GM23248 (cell line): ENCODE measurements around the gene LURAP1L. TPM values are rescaled to one million over a fixed set of nuclear protein-coding genes. Genes with fewer than 3 reads are reported as not detected.
A peak's percentile ranks its signal among the peaks of the same experiment; 100 is the strongest.

Experiments
- DNase-seq: peaks from one replicate; pipeline ENCODE4 v3.0.0-alpha.2; 2015
- H2AFZ ChIP-seq: fragments of 200-600 bp; sonication (generic); 2 replicates; pipeline ENCODE4 v1.6.1; 2016; ENCODE audit warnings: antibody characterized with exemption
- H3F3A ChIP-seq: fragments of 200-600 bp; sonication (generic); 2 replicates; pipeline ENCODE4 v1.6.1; 2016; ENCODE audit warnings: mild to moderate bottlenecking, antibody characterized with exemption, mixed run types; ENCODE audit not compliant: insufficient read depth
- H3K27ac ChIP-seq: fragments of 200-600 bp; sonication (generic); 2 replicates; pipeline ENCODE4 v1.5.1; 2016; ENCODE audit warnings: mild to moderate bottlenecking
- H3K27me3 ChIP-seq: fragments of 200-600 bp; sonication (generic); replicated peaks from 2 replicates; pipeline ENCODE4 v1.6.1; 2016; ENCODE audit warnings: mild to moderate bottlenecking; ENCODE audit not compliant: insufficient read depth
- H3K36me3 ChIP-seq: fragments of 200-600 bp; sonication (generic); 2 replicates; pipeline ENCODE4 v1.6.1; 2016; ENCODE audit warnings: low read depth, mild to moderate bottlenecking
- H3K4me1 ChIP-seq: fragments of 200-600 bp; sonication (generic); 2 replicates; pipeline ENCODE4 v1.6.1; 2016; ENCODE audit warnings: mild to moderate bottlenecking; ENCODE audit not compliant: insufficient read depth
- H3K4me2 ChIP-seq: fragments of 200-600 bp; sonication (generic); one replicate; pipeline ENCODE4 v1.6.1; 2016; ENCODE audit warnings: mild to moderate bottlenecking; ENCODE audit not compliant: unreplicated experiment
- H3K4me3 ChIP-seq: fragments of 200-600 bp; sonication (generic); 2 replicates; pipeline ENCODE4 v1.5.1; 2016; ENCODE audit warnings: mild to moderate bottlenecking
- H3K79me2 ChIP-seq: fragments of 200-600 bp; sonication (generic); 2 replicates; pipeline ENCODE4 v1.6.1; 2016; ENCODE audit warnings: mild to moderate bottlenecking; ENCODE audit not compliant: insufficient read depth
- H3K9ac ChIP-seq: fragments of 200-600 bp; sonication (generic); 2 replicates; pipeline ENCODE4 v1.6.1; 2016; ENCODE audit warnings: mild to moderate bottlenecking
- H3K9me2 ChIP-seq: fragments of 200-600 bp; sonication (generic); 2 replicates; pipeline ENCODE4 v1.6.1; 2016; ENCODE audit warnings: mixed run types, mild to moderate bottlenecking, moderate library complexity; ENCODE audit not compliant: insufficient read depth
- H3K9me3 ChIP-seq: fragments of 200-600 bp; sonication (generic); one replicate; pipeline ENCODE4 v1.6.1; 2017; ENCODE audit warnings: low read depth
- H4K20me1 ChIP-seq: fragments of 200-600 bp; sonication (generic); 2 replicates; pipeline ENCODE4 v1.6.0; 2016; ENCODE audit not compliant: insufficient read depth
- EZH2 ChIP-seq: fragments of 200-600 bp; sonication (generic); IDR thresholded peaks from 2 replicates; pipeline ENCODE4 v1.6.1; 2018; ENCODE audit warnings: antibody characterized with exemption, mild to moderate bottlenecking; ENCODE audit not compliant: insufficient read depth, poor library complexity, severe bottlenecking
- EZH2phosphoT487 ChIP-seq: fragments of 200-600 bp; sonication (generic); IDR thresholded peaks from 2 replicates; pipeline ENCODE4 v1.6.1; 2018; ENCODE audit warnings: antibody characterized with exemption, moderate library complexity, mild to moderate bottlenecking, low read depth; ENCODE audit not compliant: insufficient read depth
- WGBS, 2 experiments: methylation state at CpG; one replicate each; pipeline ENCODE4 v1.1.6; 2015 to 2017; ENCODE audit warnings: low lambda C conversion rate in 2 of 2, low coverage in 1 of 2; ENCODE audit errors: missing lambda C conversion rate in 2 of 2; 5-methylcytosine and 5-hydroxymethylcytosine counted together
- in situ Hi-C: fragments of 300-500 bp; cut with MboI; formaldehyde crosslinking; loops from 2 replicates; pipeline ENCODE4 v1.15.0; 2020
- polyA plus RNA-seq: library from polyadenylated mRNA; unstranded; fragments of >200 nt; fragmentation: Nextera tagmentation; extraction: Ambion mirVana; gene quantifications from 2 replicates; pipeline ENCODE4 v1.2.1, GENCODE V29; 2016
- total RNA-seq: library from RNA; depleted of rRNA; stranded (reverse); fragments of >200 nt; shearing (Covaris generic); gene quantifications from 2 replicates; pipeline ENCODE4 v1.2.3, GENCODE V29; 2014

LURAP1L gene
- total and polyA plus RNA-seq, 2 experiments from 2014 or later: 16.2 to 26.8 TPM

DNA sequence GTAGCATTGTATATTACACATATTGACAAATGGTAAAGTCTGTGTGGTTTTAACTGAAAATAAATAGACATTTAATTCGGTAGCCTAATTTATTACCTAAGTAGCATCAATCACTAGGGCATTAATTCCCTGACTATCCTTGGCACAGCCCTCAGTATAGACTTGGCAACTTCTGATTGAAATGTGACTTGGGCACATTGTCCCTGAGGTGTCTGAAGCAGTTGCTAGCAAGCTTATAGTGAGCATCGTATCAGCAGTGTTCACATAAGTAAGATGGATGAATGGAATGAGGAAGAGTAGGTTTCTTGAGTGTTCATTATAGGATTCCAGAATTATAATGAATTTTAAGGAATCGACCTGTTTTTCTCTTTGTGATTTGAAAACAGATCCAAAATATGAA, 16.1 kb downstream of the LURAP1L start:
- H3K9me3 ChIP-seq: no peaks in the 10 kb centered on the region
- H3K9ac ChIP-seq: no peak overlapping the region
- peaks cover 25% of the 10 kb centered on the region; the same call in 1 of the 2 replicates for H3F3A ChIP-seq
- no peaks in the 10 kb centered on the region for H4K20me1 ChIP-seq
- H2AFZ ChIP-seq: no peak overlapping the region
- no peaks in the 10 kb centered on the region; the same call in 1 of the 2 replicates for H3K9me2 ChIP-seq
- WGBS, 2 experiments: 92 to 95% methylated on average over 3 of the region's 3 CpGs
- H3K27me3 ChIP-seq: no peaks in the 10 kb centered on the region
- TF ChIP-seq EZH2: no peak
- TF ChIP-seq EZH2phosphoT487: no peak
- peaks cover 40% of the 10 kb centered on the region for H3K4me1 ChIP-seq
- no peak overlapping the region for H3K4me2 ChIP-seq
- 0 out of 2 replicates have a peak overlapping the region, but pooled peaks have one; percentile 27 for H3K27ac ChIP-seq
- no peak for DNase-seq
- peaks cover 98% of the 10 kb centered on the region for H3K79me2 ChIP-seq
- in situ Hi-C loops: no loop called here
- H3K4me3 ChIP-seq: no peak overlapping the region
- 0 out of 2 replicates have a peak, but pooled peaks cover 12% of the 10 kb centered on the region for H3K36me3 ChIP-seq

DNA sequence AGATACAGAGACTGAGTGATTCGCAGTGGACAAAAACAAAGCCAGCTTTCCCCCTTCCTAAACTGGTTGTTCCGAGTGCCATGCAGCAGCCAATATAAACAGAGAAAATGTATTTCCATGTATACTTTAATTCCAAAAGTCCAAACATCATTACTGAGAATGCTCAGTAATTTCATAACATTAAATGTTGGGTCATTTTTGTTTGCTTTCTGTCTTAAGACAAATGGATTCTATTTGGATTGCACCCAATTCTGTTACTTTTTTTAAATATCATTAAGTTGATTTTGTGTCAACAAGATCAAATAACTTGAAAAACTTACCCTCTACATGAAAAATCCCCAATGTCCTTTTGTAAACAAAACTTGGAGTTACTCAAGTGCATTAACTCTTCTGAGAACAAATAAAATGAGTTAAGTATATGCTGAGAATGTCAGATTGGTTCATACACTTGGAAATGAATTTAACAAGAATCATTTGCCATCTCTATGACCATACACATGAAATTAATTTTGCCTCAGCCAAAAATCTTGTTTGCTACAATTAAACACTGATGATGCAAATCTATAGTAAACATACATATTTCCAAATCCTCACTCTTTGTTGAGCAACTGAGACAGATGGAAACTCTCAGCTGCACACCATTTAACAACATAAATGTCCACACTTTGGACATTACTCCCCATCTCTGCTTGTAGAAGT, 19.4 kb downstream of the LURAP1L start:
- H3K4me1 ChIP-seq: peaks cover 47% of the 10 kb centered on the region
- TF ChIP-seq EZH2: no peak
- TF ChIP-seq EZH2phosphoT487: no peak
- no peaks in the 10 kb centered on the region for H3K27me3 ChIP-seq
- WGBS, 2 experiments: 58 to 61% methylated on average over 2 of the region's 2 CpGs
- no peaks in the 10 kb centered on the region for H4K20me1 ChIP-seq
- peak overlapping the region; percentile 11 for H3K4me2 ChIP-seq
- no peak overlapping the region for H2AFZ ChIP-seq
- no peak overlapping the region for H3K27ac ChIP-seq
- H3K36me3 ChIP-seq: 0 out of 2 replicates have a peak, but pooled peaks cover 12% of the 10 kb centered on the region
- no peak overlapping the region for H3K4me3 ChIP-seq
- H3F3A ChIP-seq: peaks cover 31% of the 10 kb centered on the region; the same call in 1 of the 2 replicates
- no peak overlapping the region for H3K9ac ChIP-seq
- H3K9me2 ChIP-seq: no peaks in the 10 kb centered on the region
- peaks cover 97% of the 10 kb centered on the region for H3K79me2 ChIP-seq
- DNase-seq: peak; percentile 26
- H3K9me3 ChIP-seq: no peaks in the 10 kb centered on the region
- in situ Hi-C loops: no loop called here

DNA sequence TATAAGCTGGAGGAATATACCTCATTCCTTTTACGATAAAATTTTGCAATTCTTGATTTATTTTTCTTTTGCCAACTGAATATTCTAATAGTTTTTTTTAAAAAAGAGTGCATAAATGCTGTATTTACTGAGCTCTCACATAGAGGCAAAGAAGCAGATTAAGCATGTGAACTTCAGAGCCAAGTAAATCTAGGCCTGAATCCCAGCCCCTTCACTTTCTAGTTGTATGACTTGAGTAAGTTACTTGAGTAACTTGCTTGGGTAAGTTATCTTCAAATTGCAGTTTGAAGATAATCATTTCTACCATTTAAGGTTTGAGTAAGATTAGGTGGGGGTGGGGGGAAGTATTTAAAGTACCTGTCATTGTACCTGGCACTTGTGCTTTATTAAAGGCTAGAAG, 21.8 kb downstream of the LURAP1L start:
- no peaks in the 10 kb centered on the region for H3K27me3 ChIP-seq
- no peak overlapping the region for H3K27ac ChIP-seq
- WGBS, 2 experiments: 24 to 32% methylated on average over 1 of the region's 1 CpG
- H2AFZ ChIP-seq: peak overlapping the region; percentile 16; the same call in 1 of the 2 replicates
- no peak overlapping the region for H3K4me2 ChIP-seq
- peaks cover 17% of the 10 kb centered on the region; the same call in 1 of the 2 replicates for H3F3A ChIP-seq
- H3K36me3 ChIP-seq: 0 out of 2 replicates have a peak, but pooled peaks cover 12% of the 10 kb centered on the region
- no peaks in the 10 kb centered on the region for H4K20me1 ChIP-seq
- H3K4me1 ChIP-seq: peaks cover 39% of the 10 kb centered on the region
- no peak for DNase-seq
- peaks cover 99% of the 10 kb centered on the region for H3K79me2 ChIP-seq
- H3K4me3 ChIP-seq: no peak overlapping the region
- H3K9me2 ChIP-seq: no peaks in the 10 kb centered on the region
- no peak overlapping the region for H3K9ac ChIP-seq
- no peak for TF ChIP-seq EZH2phosphoT487
- no peak for TF ChIP-seq EZH2
- H3K9me3 ChIP-seq: no peaks in the 10 kb centered on the region
- in situ Hi-C loops: no loop called here

- Histone ChIP-seq H3K4me2 (no peak overlapping the region), H3K4me1 (peaks cover 41% of the 10 kb centered on the region), H3K36me3 (0 out of 2 replicates have a peak, but pooled peaks cover 8% of the 10 kb centered on the region), H3K9me2 (no peaks in the 10 kb centered on the region), H3K4me3 (no peak overlapping the region), H3K9me3 (no peaks in the 10 kb centered on the region), H3K9ac (no peak overlapping the region), H3F3A (peaks cover 17% of the 10 kb centered on the region; the same call in 1 of the 2 replicates), H3K79me2 (peaks cover 99% of the 10 kb centered on the region), H2AFZ (no peak overlapping the region), H4K20me1 (no peaks in the 10 kb centered on the region), H3K27me3 (no peaks in the 10 kb centered on the region), H3K27ac (no peak overlapping the region)
- DNase-seq: no peak
- TF ChIP-seq EZH2phosphoT487: no peak
- TF ChIP-seq EZH2: no peak
- in situ Hi-C loops: no loop called here
- 100% methylated on average over 1 of the region's 1 CpG for WGBS, 2 experiments
Measured at GRCh38 chr9:12797037-12797436, 22.2 kb downstream of the LURAP1L start.
